Spinal cord (tissue), 10 donors: ENCODE results near the gene MED25. TPM values are rescaled to one million over a fixed set of nuclear protein-coding genes. Genes with fewer than 3 reads are reported as not detected.

Experiments
- DNase-seq, 6 donors: peaks; one replicate each; pipeline versions ENCODE4 v3.0.0 to v3.0.0-alpha.2; 2013 to 2015; ENCODE audit warnings: low spot score in 6 of 6, low read depth in 4 of 6
- H3K27ac ChIP-seq: one replicate; pipeline ENCODE4 v1.5.1; 2013; ENCODE audit warnings: low read depth, low read length, control low read depth
- H3K27me3 ChIP-seq: one replicate; pipeline ENCODE4 v1.6.1; 2013; ENCODE audit warnings: low read length; ENCODE audit not compliant: control insufficient read depth, insufficient read depth
- H3K36me3 ChIP-seq: one replicate; pipeline ENCODE4 v1.6.1; 2013; ENCODE audit warnings: low read length; ENCODE audit not compliant: control insufficient read depth, insufficient read depth
- H3K4me1 ChIP-seq: one replicate; pipeline ENCODE4 v1.6.1; 2013; ENCODE audit warnings: low read length; ENCODE audit not compliant: control insufficient read depth, insufficient read depth
- H3K4me3 ChIP-seq: one replicate; pipeline ENCODE4 v1.5.1; 2013; ENCODE audit warnings: low read depth, low read length, control low read depth
- H3K9me3 ChIP-seq: one replicate; pipeline ENCODE4 v1.6.1; 2013; ENCODE audit warnings: low read length; ENCODE audit not compliant: control insufficient read depth, insufficient read depth
- WGBS: methylation state at CpG from one replicate; pipeline ENCODE4 v1.1.5; 2013; ENCODE audit warnings: missing lambda C conversion rate; ENCODE audit not compliant: insufficient coverage; 5-methylcytosine and 5-hydroxymethylcytosine counted together
- polyA plus RNA-seq, 2 donors: library from polyadenylated mRNA; unstranded; fragments of 120-200 nt; gene quantifications; one replicate each; pipeline ENCODE4 v1.2.1, GENCODE V29; 2013; ENCODE audit not compliant: insufficient read length in 2 of 2
- total RNA-seq, 2 donors: library from RNA; depleted of rRNA in 1 of 2; stranded (reverse); fragments of 120-200 nt in 1 of 2; fragments of >200 nt in 1 of 2; gene quantifications; one replicate each; pipeline versions ENCODE4 v1.2.3 to v1.2.4, GENCODE V29; 2013 to 2014
- donor health status: healthy.

MED25 gene
- total and polyA plus RNA-seq, 4 donors: 16.7 to 68.2 (median 43.3) TPM

DNA sequence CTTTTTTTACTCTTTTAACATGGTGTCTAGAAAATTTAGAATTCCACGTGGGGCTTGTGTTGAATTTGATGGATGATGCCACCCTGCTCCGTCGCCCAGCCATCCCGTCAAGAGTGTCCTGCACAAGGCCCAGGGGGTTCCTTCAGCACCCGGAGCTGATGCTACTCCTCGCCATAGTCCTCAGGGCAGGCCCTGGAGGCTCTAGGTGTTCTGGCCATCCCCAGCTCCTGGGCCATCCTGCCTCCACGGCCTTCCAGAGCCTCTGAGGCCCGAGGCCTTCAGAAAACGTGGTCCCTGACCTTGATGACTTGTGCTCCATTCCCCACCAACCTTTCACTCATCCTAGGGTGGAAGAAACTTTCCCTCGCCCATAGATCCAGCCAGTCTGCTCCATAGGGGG lies 55.7 kb downstream of the MED25 start:
- DNase-seq: no peak
- Histone ChIP-seq H3K9me3 (no peaks in the 10 kb centered on the region), H3K4me1 (peaks cover 43% of the 10 kb centered on the region), H3K4me3 (no peak overlapping the region), H3K27me3 (no peaks in the 10 kb centered on the region), H3K36me3 (peaks cover 53% of the 10 kb centered on the region), H3K27ac (no peak overlapping the region)
- 95% methylated on average over 8 of the region's 10 CpGs for WGBS

- 98% methylated on average over 11 of the region's 11 CpGs for WGBS
- Histone ChIP-seq H3K27ac (no peak overlapping the region), H3K4me3 (no peak overlapping the region), H3K36me3 (peaks cover 61% of the 10 kb centered on the region), H3K4me1 (peaks cover 38% of the 10 kb centered on the region), H3K9me3 (no peaks in the 10 kb centered on the region), H3K27me3 (no peaks in the 10 kb centered on the region)
- DNase-seq: no peak
Measured at GRCh38 chr19:49874503-49875157, 56.5 kb downstream of the MED25 start.

DNA sequence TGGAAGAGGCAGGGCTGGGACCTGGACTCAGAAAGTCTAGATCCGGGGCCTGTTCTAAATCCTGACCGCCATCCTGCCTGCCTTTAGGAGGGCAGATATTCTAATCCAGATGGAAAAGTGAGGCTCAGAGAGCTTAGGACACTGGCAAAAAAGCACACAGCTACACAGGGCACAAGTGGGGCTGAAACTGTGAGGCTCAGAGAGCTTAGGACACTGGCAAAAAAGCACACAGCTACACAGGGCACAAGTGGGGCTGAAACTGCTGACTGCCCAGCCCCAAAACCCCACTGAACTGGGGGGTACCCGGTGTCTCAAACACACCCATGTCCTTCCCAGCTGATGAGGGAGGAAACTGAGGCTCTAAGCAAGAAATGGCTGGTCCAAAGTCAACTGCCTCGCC lies 57.1 kb downstream of the MED25 start:
- 75% methylated on average over 1 of the region's 4 CpGs for WGBS
- peaks cover 66% of the 10 kb centered on the region for H3K36me3 ChIP-seq
- no peak for DNase-seq
- no peaks in the 10 kb centered on the region for H3K27me3 ChIP-seq
- H3K4me1 ChIP-seq: peaks cover 33% of the 10 kb centered on the region
- H3K27ac ChIP-seq: peak overlapping the region; percentile 100
- H3K9me3 ChIP-seq: no peaks in the 10 kb centered on the region
- H3K4me3 ChIP-seq: no peak overlapping the region

DNA sequence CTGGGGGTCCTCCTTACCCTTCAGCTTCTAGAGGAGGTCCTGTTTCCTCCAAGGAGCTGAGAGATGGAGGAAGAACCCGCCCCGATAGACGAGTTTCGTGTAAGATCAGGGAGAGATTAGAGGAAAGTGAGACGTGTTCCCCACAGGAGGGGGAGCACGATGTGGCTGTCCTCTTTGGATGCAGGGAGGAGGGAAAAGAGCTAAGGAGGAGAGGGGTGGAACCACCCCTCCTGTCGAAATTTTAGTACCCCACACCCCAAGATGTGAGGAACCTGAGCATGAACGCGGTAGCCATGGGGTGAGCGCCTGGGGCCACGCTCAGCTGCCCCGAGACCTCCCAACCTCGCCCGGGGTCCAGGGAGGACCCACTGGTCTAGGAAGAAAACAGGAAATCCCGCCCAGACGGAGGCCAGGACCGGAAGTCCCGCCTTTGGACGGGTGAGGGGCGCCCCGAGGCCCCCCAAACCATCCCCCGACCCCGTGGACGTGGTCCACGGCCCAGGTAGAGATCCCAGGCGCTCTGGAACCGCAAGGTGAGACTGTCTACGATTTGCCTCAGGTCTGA lies 57.9 kb downstream of the MED25 start:
- peak overlapping the region; percentile 100 for H3K27ac ChIP-seq
- H3K27me3 ChIP-seq: no peaks in the 10 kb centered on the region
- peak in 5 of 6 donors; percentile 52 to 93 (median 58) for DNase-seq
- no peaks in the 10 kb centered on the region for H3K9me3 ChIP-seq
- H3K4me3 ChIP-seq: peak overlapping the region; percentile 96
- H3K4me1 ChIP-seq: peaks cover 25% of the 10 kb centered on the region
- peaks cover 66% of the 10 kb centered on the region for H3K36me3 ChIP-seq
- under 1% methylated on average over 24 of the region's 28 CpGs for WGBS

- Histone ChIP-seq H3K36me3 (peaks cover 66% of the 10 kb centered on the region), H3K27ac (peak overlapping the region; percentile 100), H3K9me3 (no peaks in the 10 kb centered on the region), H3K27me3 (no peaks in the 10 kb centered on the region), H3K4me3 (peak overlapping the region; percentile 96), H3K4me1 (peaks cover 23% of the 10 kb centered on the region)
- under 1% methylated on average over 46 of the region's 46 CpGs for WGBS
- peak; percentile 96 to 100 (median 99) for DNase-seq
Measured at GRCh38 chr19:49876422-49877019, 58.4 kb downstream of the MED25 start.

GRCh38 chr19:49877020-49877878 lies 59.2 kb downstream of the MED25 start, which contains the start of the genes AKT1S1 and TBC1D17:
TSS of gene AKT1S1 (minus strand) at chr19:49877355. CDS start at chr19:49873295, 4,060 bp downstream.
TSS of gene TBC1D17 (plus strand) at chr19:49877702. CDS start at chr19:49877724, 22 bp downstream.
- Histone ChIP-seq H3K4me1 (peaks cover 23% of the 10 kb centered on the region), H3K27ac (peak within 1 kb of the TSS; percentile 100), H3K27me3 (no peaks in the 10 kb centered on the region), H3K36me3 (peaks cover 69% of the 10 kb centered on the region), H3K9me3 (no peaks in the 10 kb centered on the region), H3K4me3 (peak within 1 kb of the TSS; percentile 96)
- under 1% methylated on average over 61 of the region's 61 CpGs for WGBS
- peak; percentile 99 to 100 (median 100) for DNase-seq

- H3K27me3 ChIP-seq: no peaks in the 10 kb centered on the region
- WGBS: 5% methylated on average over 37 of the region's 41 CpGs
- H3K36me3 ChIP-seq: peaks cover 69% of the 10 kb centered on the region
Measured at GRCh38 chr19:49877879-49878743, 60.0 kb downstream of the MED25 start.

DNA sequence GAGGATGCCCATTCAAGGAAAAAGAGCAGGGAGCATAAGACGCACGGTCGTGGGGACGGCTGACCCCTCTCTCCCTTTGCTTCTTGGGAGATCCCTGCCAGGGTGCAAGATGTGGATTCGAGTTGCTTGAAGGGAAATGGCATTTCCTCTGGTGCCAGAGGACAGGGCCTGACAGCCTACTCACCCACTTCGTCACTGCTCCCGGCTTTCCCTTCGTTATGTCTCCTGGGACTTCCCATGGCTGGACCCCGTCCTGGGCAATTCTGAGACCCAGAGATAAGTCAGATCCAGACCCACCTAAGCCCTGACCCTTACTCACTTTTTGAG lies 60.6 kb downstream of the MED25 start:
- Histone ChIP-seq H3K4me1 (peaks cover 23% of the 10 kb centered on the region), H3K9me3 (no peaks in the 10 kb centered on the region), H3K36me3 (peaks cover 69% of the 10 kb centered on the region), H3K27me3 (no peaks in the 10 kb centered on the region), H3K4me3 (no peak overlapping the region), H3K27ac (peak overlapping the region; percentile 100)
- DNase-seq: no peak
- 82% methylated on average over 9 of the region's 9 CpGs for WGBS

More at GRCh38 chr19:49877879-49878743, 60.0 kb downstream of the MED25 start:
- H3K27ac ChIP-seq: peak overlapping the region; percentile 100
- no peaks in the 10 kb centered on the region for H3K9me3 ChIP-seq
- H3K4me3 ChIP-seq: peak overlapping the region; percentile 96
- peaks cover 23% of the 10 kb centered on the region for H3K4me1 ChIP-seq
- DNase-seq: peak in 5 of 6 donors; percentile 71 to 96 (median 81)
